GM12878 (cell line): ENCODE data around the gene DNAJC4. TPM values are rescaled to one million over a fixed set of nuclear protein-coding genes. Genes with fewer than 3 reads are reported as not detected.
A peak's percentile ranks its signal among the peaks of the same experiment; 100 is the strongest.

Experiments
- ATF7 ChIP-seq: fragments of 450-650 bp; IDR thresholded peaks from 2 replicates; pipeline ENCODE4 v1.6.1; 2016; ENCODE audit warnings: low read depth, mild to moderate bottlenecking
- BHLHE40 ChIP-seq, 2 experiments: fragments of 450-650 bp in 1 of 2; IDR thresholded peaks; 2 replicates each; pipeline ENCODE4 v1.6.1; 2011 to 2017; ENCODE audit warnings: low read depth in 2 of 2, borderline replicate concordance in 1 of 2, improper control_type of control experiment in 1 of 2, low read length in 1 of 2, mild to moderate bottlenecking in 1 of 2
- CBFB ChIP-seq: IDR thresholded peaks from 2 replicates; pipeline ENCODE4 v1.6.1; 2016; ENCODE audit warnings: antibody characterized with exemption, low read depth
- FOS ChIP-seq: IDR thresholded peaks from 3 replicates; pipeline ENCODE4 v1.6.1; 2011; ENCODE audit warnings: borderline replicate concordance; ENCODE audit not compliant: insufficient read length; ENCODE audit errors: extremely low read depth
- GABPA ChIP-seq: IDR thresholded peaks from 2 replicates; pipeline ENCODE4 v1.6.1; 2014; ENCODE audit warnings: antibody characterized with exemption, low read depth, mild to moderate bottlenecking, inconsistent platforms
- IKZF1 ChIP-seq: fragments of 450-650 bp; conservative IDR thresholded peaks from 2 replicates; pipeline ENCODE4 v1.6.1; 2017; ENCODE audit warnings: antibody characterized with exemption, mild to moderate bottlenecking
- IKZF2 ChIP-seq, 2 experiments: fragments of 450-650 bp; IDR thresholded peaks; 2 replicates each; pipeline ENCODE4 v1.6.1; 2017; ENCODE audit warnings: mild to moderate bottlenecking in 2 of 2, moderate library complexity in 2 of 2
- JUND ChIP-seq: IDR thresholded peaks from 2 replicates; pipeline ENCODE4 v1.6.1; 2012; ENCODE audit warnings: low read depth, mild to moderate bottlenecking, low read length, improper control_type of control experiment, moderate library complexity
- MEF2A ChIP-seq: IDR thresholded peaks from 2 replicates; pipeline ENCODE4 v1.6.1; 2011; ENCODE audit warnings: low read depth, mild to moderate bottlenecking, low read length, moderate library complexity; ENCODE audit not compliant: insufficient read depth
- MYC ChIP-seq: IDR thresholded peaks from 2 replicates; pipeline ENCODE4 v1.6.1; 2011; ENCODE audit warnings: mild to moderate bottlenecking, low read length, moderate library complexity, inconsistent platforms; ENCODE audit not compliant: insufficient read depth, insufficient replicate concordance, insufficient read length, severe bottlenecking
- NR2F1 ChIP-seq: fragments of 450-650 bp; conservative IDR thresholded peaks from 2 replicates; pipeline ENCODE4 v1.6.1; 2017; ENCODE audit warnings: mild to moderate bottlenecking
- PML ChIP-seq: IDR thresholded peaks from 2 replicates; pipeline ENCODE4 v1.6.1; 2012; ENCODE audit warnings: low read length, inconsistent platforms
- POU2F2 ChIP-seq: IDR thresholded peaks from 3 replicates; pipeline ENCODE4 v1.6.1; 2011; ENCODE audit warnings: low read depth, mild to moderate bottlenecking, low read length, borderline replicate concordance
- RAD21 ChIP-seq: IDR thresholded peaks from 2 replicates; pipeline ENCODE4 v1.6.1; 2011; ENCODE audit warnings: mild to moderate bottlenecking, low read depth, low read length, moderate library complexity; ENCODE audit not compliant: insufficient read depth
- RELA ChIP-seq: fragments of 450-650 bp; IDR thresholded peaks from 2 replicates; pipeline ENCODE4 v1.8.0; 2014; ENCODE audit warnings: borderline replicate concordance; ENCODE audit not compliant: partially characterized antibody
- SMARCA5 ChIP-seq: fragments of 450-650 bp; IDR thresholded peaks from 2 replicates; pipeline ENCODE4 v1.6.1; 2017; ENCODE audit warnings: mild to moderate bottlenecking
- SREBF2 ChIP-seq: IDR thresholded peaks from 2 replicates; pipeline ENCODE4 v1.6.1; 2012; ENCODE audit warnings: mild to moderate bottlenecking, low read length
- STAT1 ChIP-seq: fragments of 450-650 bp; conservative IDR thresholded peaks from 2 replicates; pipeline ENCODE4 v1.6.1; 2014; ENCODE audit warnings: antibody characterized with exemption, mild to moderate bottlenecking
- STAT3 ChIP-seq: IDR thresholded peaks from 2 replicates; pipeline ENCODE4 v1.6.1; 2011; ENCODE audit warnings: low read depth, low read length, improper control_type of control experiment
- TBL1XR1 ChIP-seq: IDR thresholded peaks from 2 replicates; pipeline ENCODE4 v1.6.1; 2012; ENCODE audit warnings: low read depth, low read length, improper control_type of control experiment
- ZNF622 ChIP-seq: fragments of 450-650 bp; IDR thresholded peaks from 2 replicates; pipeline ENCODE4 v1.6.1; 2017; ENCODE audit warnings: mild to moderate bottlenecking, inconsistent platforms
- polyA plus RNA-seq, 11 experiments: library from polyadenylated mRNA; depleted of rRNA in 4 of 11; unstranded in 6 of 11; stranded (reverse) in 5 of 11; fragments of >200 nt; fragmentation: Nextera tagmentation in 4 of 11; fragmentation: Illumina TruSeq in 1 of 11; extraction: Ambion mirVana in 4 of 11; extraction: Trizol in 1 of 11; gene quantifications; 1 replicate in 1 of 11; 2 replicates in 10 of 11; pipeline versions ENCODE4 v1.2.1 to v1.2.3, GENCODE V29; 2011 to 2016; ENCODE audit warnings: inconsistent platforms in 2 of 11, missing spikeins in 2 of 11, low read depth in 1 of 11
- total RNA-seq, 4 experiments: library from RNA; depleted of rRNA in 3 of 4; stranded (reverse); fragments of >200 nt in 3 of 4; fragmentation: Illumina TruSeq in 1 of 4; extraction: Trizol in 1 of 4; gene quantifications; 2 replicates each; pipeline versions ENCODE4 v1.2.1 to v1.2.3, GENCODE V29; 2013 to 2021
- TF ChIP-seq, protein P1 (sequence below): fragments of 450-650 bp; conservative IDR thresholded peaks from 2 replicates; pipeline ENCODE4 v1.6.1; 2017; ENCODE audit warnings: mild to moderate bottlenecking, moderate library complexity
- TF ChIP-seq, protein P2 (sequence below): IDR thresholded peaks from 2 replicates; pipeline ENCODE4 v1.6.1; 2012; ENCODE audit warnings: improper control_type of control experiment, low read depth, low read length; ENCODE audit not compliant: insufficient replicate concordance
- TF ChIP-seq, protein P3 (sequence below): fragments of 450-650 bp; IDR thresholded peaks from 2 replicates; pipeline ENCODE4 v1.6.1; 2014; ENCODE audit warnings: mild to moderate bottlenecking

The DNAJC4 gene
- total and polyA plus RNA-seq, 10 of the 15 experiments (the other 5 are each of a cell fraction or from before 2014, with no cell fraction given) = 3.7 to 64.9 (median 30.1) TPM

DNA sequence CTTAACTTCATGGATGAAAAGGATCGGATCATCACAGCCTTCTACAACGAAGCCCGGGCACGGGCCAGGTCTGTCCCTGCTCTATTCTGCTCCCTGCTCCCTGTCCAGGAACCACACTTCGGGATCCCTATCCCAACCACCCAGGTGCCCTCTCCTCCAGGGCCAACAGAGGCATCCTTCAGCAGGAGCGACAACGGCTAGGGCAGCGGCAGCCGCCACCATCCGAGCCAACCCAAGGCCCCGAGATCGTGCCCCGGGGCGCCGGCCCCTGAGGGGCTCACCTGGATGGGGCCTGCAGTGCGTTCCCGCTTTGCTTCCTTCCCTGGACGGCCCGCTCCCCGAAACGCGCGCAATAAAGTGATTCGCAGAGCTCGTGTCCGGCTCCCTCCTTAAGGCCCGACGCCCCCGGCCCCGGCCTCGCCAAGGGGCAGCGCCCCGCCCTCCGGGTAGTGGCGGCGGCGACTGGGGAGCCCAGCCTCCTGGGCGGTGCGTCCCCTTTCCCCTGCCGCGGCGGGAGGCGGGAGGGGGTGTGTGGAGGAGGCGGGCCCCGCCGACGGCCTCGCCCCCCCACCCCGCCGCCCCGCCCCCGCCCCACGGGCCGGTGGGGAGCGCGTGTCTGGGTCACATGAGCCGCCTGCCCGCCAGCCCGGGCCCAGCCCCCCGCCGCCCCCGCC, 3.7 kb downstream of the DNAJC4 start, which contains the start of gene VEGFB (continued):
- TF ChIP-seq, protein P1, sequence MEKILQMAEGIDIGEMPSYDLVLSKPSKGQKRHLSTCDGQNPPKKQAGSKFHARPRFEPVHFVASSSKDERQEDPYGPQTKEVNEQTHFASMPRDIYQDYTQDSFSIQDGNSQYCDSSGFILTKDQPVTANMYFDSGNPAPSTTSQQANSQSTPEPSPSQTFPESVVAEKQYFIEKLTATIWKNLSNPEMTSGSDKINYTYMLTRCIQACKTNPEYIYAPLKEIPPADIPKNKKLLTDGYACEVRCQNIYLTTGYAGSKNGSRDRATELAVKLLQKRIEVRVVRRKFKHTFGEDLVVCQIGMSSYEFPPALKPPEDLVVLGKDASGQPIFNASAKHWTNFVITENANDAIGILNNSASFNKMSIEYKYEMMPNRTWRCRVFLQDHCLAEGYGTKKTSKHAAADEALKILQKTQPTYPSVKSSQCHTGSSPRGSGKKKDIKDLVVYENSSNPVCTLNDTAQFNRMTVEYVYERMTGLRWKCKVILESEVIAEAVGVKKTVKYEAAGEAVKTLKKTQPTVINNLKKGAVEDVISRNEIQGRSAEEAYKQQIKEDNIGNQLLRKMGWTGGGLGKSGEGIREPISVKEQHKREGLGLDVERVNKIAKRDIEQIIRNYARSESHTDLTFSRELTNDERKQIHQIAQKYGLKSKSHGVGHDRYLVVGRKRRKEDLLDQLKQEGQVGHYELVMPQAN = 0 out of 2 replicates have a peak, but pooled peaks have one; percentile 32
- no peak for TF ChIP-seq MEF2A
- no peak for TF ChIP-seq CBFB
- TF ChIP-seq BHLHE40 (IDR thresholded peaks at IDR 0.05; ENCODE audit: borderline replicate concordance in 1 of 2, low read depth in 2 of 2, low read length in 1 of 2) = peak in 1 of 2 experiments; percentile 17; a peak in 1 of 4 replicates
- 0 out of 2 replicates have a peak, but pooled peaks have one; percentile 30 for TF ChIP-seq SMARCA5
- TF ChIP-seq, protein P2, sequence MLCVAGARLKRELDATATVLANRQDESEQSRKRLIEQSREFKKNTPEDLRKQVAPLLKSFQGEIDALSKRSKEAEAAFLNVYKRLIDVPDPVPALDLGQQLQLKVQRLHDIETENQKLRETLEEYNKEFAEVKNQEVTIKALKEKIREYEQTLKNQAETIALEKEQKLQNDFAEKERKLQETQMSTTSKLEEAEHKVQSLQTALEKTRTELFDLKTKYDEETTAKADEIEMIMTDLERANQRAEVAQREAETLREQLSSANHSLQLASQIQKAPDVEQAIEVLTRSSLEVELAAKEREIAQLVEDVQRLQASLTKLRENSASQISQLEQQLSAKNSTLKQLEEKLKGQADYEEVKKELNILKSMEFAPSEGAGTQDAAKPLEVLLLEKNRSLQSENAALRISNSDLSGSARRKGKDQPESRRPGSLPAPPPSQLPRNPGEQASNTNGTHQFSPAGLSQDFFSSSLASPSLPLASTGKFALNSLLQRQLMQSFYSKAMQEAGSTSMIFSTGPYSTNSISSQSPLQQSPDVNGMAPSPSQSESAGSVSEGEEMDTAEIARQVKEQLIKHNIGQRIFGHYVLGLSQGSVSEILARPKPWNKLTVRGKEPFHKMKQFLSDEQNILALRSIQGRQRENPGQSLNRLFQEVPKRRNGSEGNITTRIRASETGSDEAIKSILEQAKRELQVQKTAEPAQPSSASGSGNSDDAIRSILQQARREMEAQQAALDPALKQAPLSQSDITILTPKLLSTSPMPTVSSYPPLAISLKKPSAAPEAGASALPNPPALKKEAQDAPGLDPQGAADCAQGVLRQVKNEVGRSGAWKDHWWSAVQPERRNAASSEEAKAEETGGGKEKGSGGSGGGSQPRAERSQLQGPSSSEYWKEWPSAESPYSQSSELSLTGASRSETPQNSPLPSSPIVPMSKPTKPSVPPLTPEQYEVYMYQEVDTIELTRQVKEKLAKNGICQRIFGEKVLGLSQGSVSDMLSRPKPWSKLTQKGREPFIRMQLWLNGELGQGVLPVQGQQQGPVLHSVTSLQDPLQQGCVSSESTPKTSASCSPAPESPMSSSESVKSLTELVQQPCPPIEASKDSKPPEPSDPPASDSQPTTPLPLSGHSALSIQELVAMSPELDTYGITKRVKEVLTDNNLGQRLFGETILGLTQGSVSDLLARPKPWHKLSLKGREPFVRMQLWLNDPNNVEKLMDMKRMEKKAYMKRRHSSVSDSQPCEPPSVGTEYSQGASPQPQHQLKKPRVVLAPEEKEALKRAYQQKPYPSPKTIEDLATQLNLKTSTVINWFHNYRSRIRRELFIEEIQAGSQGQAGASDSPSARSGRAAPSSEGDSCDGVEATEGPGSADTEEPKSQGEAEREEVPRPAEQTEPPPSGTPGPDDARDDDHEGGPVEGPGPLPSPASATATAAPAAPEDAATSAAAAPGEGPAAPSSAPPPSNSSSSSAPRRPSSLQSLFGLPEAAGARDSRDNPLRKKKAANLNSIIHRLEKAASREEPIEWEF = no peak
- no peak for TF ChIP-seq RELA
- no peak for TF ChIP-seq SREBF2
- TF ChIP-seq JUND = no peak
- TF ChIP-seq ATF7 = no peak
- TF ChIP-seq GABPA = no peak
- TF ChIP-seq POU2F2 = no peak
- no peak for TF ChIP-seq ZNF622
- TF ChIP-seq RAD21 = no peak
- TF ChIP-seq STAT1 = no peak
- TF ChIP-seq NR2F1 = 0 out of 2 replicates have a peak, but pooled peaks have one; percentile 12
- TF ChIP-seq, protein P3, sequence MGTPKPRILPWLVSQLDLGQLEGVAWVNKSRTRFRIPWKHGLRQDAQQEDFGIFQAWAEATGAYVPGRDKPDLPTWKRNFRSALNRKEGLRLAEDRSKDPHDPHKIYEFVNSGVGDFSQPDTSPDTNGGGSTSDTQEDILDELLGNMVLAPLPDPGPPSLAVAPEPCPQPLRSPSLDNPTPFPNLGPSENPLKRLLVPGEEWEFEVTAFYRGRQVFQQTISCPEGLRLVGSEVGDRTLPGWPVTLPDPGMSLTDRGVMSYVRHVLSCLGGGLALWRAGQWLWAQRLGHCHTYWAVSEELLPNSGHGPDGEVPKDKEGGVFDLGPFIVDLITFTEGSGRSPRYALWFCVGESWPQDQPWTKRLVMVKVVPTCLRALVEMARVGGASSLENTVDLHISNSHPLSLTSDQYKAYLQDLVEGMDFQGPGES = no peak
- TF ChIP-seq TBL1XR1 = no peak
- no peak for TF ChIP-seq IKZF2 (IDR thresholded peaks at IDR 0.05)
- peak; percentile 27; the same call in 1 of the 2 replicates for TF ChIP-seq IKZF1
- no peak for TF ChIP-seq PML
- TF ChIP-seq STAT3 = no peak
- TF ChIP-seq MYC = no peak
- no peak for TF ChIP-seq FOS
